Measurements from ENCODE around the gene CCNY.
A peak's percentile ranks its signal among the peaks of the same experiment; 100 is the strongest.
"Not testable (repeated sequence)": the region's sequence is repeated elsewhere in the genome, so short reads cannot be mapped to it uniquely, and the experiment has no call there.

Gene CCNY
- total RNA-seq = 81.0 reads per million, percentile 78 among the genes with 10 or more reads in this experiment

- peak; percentile 73 for DNase-seq
Observed at GRCh38 chr10:35336084-35336831, at the start of gene CCNY. Gene CCNY, plus strand, starts transcription at chr10:35336509. Its CDS starts 545 bp downstream, at chr10:35337054.

GRCh38 chr10:35289198-35289597 lies 47.1 kb upstream of the CCNY start:
- DNase-seq = no peak

- DNase-seq = no peak
Observed at GRCh38 chr10:35294506-35294905, 41.8 kb upstream of the CCNY start.

- no peak for DNase-seq
Observed at GRCh38 chr10:35299016-35299415, 37.3 kb upstream of the CCNY start.

GRCh38 chr10:35300063-35300699 lies 36.1 kb upstream of the CCNY start:
- DNase-seq = no peak

GRCh38 chr10:35304649-35305048 lies 31.7 kb upstream of the CCNY start:
- DNase-seq = no peak

GRCh38 chr10:35306852-35307251 lies 29.5 kb upstream of the CCNY start:
- no peak for DNase-seq

- DNase-seq = no peak
Observed at GRCh38 chr10:35307297-35307696, 29.0 kb upstream of the CCNY start.

- DNase-seq = no peak
Observed at GRCh38 chr10:35308809-35309208, 27.5 kb upstream of the CCNY start.

- not testable (repeated sequence) for DNase-seq
Observed at GRCh38 chr10:35314142-35314541, 22.2 kb upstream of the CCNY start.

GRCh38 chr10:35315235-35315634 lies 21.1 kb upstream of the CCNY start:
- DNase-seq = not testable (repeated sequence)

GRCh38 chr10:35316218-35316967 lies 19.9 kb upstream of the CCNY start:
- DNase-seq = no peak

- no peak for DNase-seq
Observed at GRCh38 chr10:35318551-35318950, 17.8 kb upstream of the CCNY start.

GRCh38 chr10:35320341-35320740 lies 16.0 kb upstream of the CCNY start:
- no peak for DNase-seq

GRCh38 chr10:35322636-35323035 lies 13.7 kb upstream of the CCNY start:
- no peak for DNase-seq

- no peak for DNase-seq
Observed at GRCh38 chr10:35324196-35324595, 12.1 kb upstream of the CCNY start.

GRCh38 chr10:35326466-35327235 lies 9.7 kb upstream of the CCNY start:
- DNase-seq = no peak

GRCh38 chr10:35327790-35328403 lies 8.4 kb upstream of the CCNY start:
- DNase-seq = no peak

- DNase-seq = no peak
Observed at GRCh38 chr10:35328404-35329037, 7.8 kb upstream of the CCNY start.

GRCh38 chr10:35329520-35329919 lies 6.8 kb upstream of the CCNY start:
- no peak for DNase-seq

GRCh38 chr10:35331894-35332640 lies 4.2 kb upstream of the CCNY start:
- DNase-seq = no peak
